Jurkat, Clone E6-1 (cell line): ENCODE data around the gene TECPR1.

ENCODE experiments used
- DNase-seq: peaks from one replicate; pipeline ENCODE4 v3.0.0-alpha.2; 2011; ENCODE audit warnings: low read depth, low spot score
- H3K4me3 ChIP-seq: 2 replicates; pipeline ENCODE4 v1.5.1; 2011; ENCODE audit warnings: mild to moderate bottlenecking, low read length, control low read depth, moderate library complexity

TECPR1 gene

DNA sequence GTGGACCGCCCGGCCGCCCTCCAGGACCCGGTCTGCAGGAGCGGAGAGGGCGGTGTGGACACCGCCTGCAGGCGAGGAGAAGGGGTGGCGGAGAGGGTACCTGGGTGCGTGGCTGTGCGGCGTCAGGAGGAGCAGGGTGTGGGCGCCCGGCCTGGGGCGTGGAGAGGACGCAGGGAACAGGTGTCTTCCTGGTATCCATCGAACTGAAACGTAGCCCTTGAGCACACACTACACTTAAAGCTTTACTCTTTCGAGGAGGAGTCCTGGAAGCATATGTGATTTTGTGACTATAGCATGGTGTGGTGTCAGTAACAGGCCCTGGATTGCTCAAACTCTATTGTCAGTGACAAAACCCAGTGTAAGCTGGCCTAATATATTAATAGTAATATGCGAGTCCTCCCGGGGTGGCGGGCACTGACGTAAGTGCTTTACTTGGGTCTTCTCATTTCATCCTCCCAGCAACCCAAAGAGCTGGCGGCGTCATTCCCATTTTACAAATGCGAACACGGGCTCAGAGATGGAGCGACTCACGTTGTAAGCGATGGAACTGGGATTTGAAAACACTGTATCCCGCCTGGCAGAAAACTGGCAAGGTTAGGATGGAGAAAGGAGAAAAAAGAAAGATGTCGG lies 508 bp upstream of the TECPR1 start:
- DNase-seq: no peak
- peak overlapping the region; percentile 87 for H3K4me3 ChIP-seq

DNA sequence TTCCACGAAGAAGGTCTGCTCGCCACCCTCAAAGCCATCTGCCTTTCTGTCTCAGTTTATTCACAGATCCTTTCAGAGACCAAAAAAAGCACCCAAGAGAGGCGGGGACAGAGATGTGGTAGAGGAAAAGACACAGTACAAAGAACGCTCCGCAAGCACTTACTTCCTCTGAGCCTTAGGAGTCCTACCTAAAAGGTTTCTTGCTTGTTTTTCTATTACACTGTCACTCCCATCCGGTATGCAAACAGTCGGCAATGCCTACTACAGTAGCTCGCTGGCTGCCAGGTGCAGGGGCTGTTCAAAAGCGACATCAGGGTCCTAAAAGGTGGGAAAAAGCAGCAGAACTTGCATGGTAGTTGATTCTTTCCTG lies 816 bp downstream of the TECPR1 start:
- DNase-seq: peak; percentile 56

DNA sequence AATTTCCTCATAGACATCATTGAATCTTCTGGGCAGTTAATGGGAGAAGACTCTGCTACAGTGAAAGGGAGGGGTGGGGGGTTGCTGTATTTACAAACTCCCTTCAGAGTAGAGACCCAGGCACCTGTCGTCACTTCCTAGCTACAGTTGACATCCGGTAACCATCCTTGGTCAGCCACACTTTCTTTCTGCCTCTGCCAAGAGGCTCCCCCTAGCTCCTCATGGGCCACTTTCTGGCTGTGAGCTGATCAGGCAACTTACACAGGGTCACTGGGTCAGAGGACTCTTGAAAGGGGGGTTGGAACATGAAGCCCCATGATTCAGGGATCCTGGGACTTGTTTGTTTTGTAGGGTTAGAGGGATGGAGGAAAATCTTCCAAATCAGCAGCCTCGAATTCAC lies 1.2 kb downstream of the TECPR1 start:
- DNase-seq: peak; percentile 67
- H3K4me3 ChIP-seq: peak overlapping the region; percentile 87

More for the DNA sequence above, 816 bp downstream of the TECPR1 start:
- H3K4me3 ChIP-seq: peak overlapping the region; percentile 87

DNA sequence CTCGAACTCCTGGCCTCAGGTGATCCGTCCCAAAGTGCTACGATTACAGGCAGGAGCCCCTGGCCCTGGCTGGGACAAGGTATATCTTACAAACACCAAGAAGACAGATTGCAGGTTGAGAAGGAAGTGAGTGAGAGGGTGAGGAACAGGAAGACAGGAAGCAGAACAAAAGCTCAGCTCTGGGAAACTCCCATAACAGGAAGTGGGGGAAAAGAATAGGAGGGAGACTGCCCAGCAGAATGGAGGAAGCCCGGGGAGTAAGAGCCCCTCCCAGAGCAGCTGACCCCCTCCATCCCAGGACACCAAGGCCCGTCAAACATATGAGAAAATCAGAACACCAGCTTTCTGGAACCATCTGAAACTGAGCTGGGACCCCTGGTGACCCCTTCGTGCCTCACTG lies 2.9 kb downstream of the TECPR1 start:
- H3K4me3 ChIP-seq: no peak overlapping the region
- no peak for DNase-seq

DNA sequence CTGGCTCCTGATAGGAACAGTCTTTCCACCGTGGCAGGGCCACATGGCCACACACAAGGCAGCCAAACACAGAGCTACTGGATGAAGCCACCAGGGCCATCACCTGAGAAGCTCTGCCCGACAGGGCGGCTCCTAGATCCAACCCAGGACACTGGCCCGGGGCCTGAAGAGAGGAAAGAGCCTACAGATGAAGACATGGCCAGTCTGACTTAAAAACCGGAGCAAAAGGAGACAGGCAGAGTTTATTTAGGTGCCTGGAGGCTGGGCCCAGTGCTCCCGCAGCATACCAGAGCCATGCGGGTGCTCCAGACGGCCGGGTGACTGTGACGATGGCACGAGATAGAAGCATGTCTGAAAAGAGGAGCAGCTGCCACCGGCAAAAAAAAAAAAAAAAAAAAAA lies 3.9 kb downstream of the TECPR1 start:
- DNase-seq: no peak
- no peak overlapping the region for H3K4me3 ChIP-seq

DNA sequence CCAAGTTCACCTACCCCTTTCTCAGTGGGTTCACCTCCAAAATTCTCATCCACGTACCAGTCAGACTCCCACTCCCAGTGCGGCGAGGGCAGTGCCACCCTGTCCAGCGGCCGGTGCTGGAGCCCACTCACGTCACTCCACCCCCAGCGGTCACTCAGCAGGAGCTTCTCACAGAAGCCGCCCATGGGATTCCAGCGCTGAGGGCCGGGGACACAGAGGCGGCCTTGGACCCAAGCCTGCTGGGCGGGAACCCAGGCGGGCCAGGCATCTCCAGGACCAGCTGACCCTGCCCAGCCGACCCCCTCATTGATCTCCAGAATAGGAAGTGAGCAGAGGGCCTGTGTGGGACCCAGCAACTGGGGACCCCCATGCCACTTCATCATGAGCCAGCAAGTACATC lies 7.2 kb downstream of the TECPR1 start:
- H3K4me3 ChIP-seq: no peak overlapping the region
- no peak for DNase-seq

DNA sequence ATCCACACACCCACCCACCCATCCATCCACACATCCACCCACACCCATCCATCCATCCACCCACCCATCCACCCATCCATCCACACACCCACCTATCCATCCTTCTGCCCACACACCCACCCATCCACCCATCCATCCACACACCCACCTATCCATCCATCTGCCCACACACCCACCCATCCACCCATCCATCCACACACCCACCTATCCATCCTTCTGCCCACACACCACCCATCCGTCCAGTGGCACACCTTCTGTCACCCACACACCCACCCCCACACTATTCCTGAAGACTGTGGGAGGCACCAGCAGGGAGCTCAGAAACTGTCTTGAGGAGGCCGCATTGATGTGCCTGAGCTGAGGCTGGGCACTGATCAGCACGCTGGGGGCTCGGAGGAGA lies 9.1 kb downstream of the TECPR1 start:
- no peak for DNase-seq

DNA sequence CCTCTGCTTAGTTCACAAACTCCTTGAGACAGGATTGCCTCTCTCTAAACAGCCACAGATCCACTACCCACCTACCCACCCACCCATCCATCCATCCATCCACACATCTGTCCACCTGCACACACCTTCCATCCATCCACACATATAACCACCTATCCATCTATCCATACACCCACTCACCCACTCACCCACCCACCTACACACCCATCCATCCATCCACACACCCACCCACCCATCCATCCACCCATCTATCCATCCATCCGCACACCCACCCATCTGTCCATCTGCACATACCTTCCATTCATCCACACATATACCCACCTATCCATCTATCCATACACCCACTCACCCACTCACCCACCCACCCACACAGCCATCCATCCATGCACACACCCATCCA lies 9.7 kb downstream of the TECPR1 start:
- H3K4me3 ChIP-seq: no peak overlapping the region
- DNase-seq: no peak

More for the DNA sequence above, 9.1 kb downstream of the TECPR1 start:
- H3K4me3 ChIP-seq: no peak overlapping the region

DNA sequence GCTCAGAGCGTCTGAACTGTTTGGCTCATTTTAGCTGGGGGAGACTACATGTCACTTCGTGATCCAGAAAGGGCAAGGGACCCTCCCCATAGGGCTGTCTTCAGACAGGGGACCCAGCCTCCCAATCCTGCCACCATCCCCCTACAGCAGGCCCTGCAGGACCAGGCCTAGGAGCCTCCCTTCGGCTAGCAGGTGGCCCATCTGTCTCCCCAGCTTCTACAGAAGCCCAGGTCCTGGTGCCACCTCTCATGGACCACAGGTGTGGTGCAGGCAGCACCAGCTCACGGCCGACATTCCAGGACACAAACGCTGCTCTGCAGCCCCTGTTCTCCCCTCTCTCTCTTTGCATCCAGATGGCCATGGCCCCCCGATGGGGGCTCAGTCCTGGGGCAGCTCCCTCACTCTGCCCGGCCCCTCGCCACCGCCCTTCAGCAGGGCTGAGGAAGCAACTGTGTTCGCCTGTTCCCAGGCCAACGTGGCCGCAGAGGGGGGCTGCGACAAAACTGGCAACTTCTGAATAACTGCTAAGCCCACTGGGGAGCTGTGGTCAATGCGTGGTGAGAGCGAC lies 10.3 kb downstream of the TECPR1 start:
- DNase-seq: no peak
- no peak overlapping the region for H3K4me3 ChIP-seq

DNA sequence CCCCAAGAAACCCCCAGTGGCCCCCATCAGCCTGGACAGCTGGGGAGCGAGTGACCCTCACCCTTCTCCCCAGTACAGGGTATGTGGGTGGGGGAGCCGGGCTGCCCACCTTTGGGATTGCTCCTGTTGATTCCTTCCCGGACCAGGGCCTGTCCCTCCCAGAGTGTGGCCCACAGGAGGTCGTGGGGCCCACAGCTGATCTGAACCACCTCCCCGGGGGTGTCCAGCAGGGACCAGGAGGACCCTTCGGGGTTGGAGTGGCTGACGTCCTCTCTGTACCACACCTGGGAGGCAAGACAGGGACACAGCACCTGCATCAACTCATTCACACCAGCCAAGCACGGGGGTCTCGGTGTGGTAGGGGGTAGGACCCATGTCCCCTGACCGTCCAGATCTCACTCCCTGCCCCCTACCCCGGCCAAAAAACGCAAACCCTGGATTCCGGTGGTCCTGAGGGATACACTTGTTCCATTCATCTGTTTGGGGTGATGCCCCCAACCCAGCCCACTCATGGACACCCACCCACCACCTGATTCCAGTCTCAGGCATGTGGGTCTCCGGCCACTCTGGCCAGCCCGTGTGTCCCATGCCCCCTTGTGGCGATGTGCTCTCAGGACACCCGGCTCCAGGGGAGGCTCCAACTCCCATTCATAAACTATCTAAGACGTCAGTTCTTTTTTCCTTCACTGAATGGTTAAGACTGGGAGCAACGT lies 10.9 kb downstream of the TECPR1 start:
- H3K4me3 ChIP-seq: no peak overlapping the region
- no peak for DNase-seq

DNA sequence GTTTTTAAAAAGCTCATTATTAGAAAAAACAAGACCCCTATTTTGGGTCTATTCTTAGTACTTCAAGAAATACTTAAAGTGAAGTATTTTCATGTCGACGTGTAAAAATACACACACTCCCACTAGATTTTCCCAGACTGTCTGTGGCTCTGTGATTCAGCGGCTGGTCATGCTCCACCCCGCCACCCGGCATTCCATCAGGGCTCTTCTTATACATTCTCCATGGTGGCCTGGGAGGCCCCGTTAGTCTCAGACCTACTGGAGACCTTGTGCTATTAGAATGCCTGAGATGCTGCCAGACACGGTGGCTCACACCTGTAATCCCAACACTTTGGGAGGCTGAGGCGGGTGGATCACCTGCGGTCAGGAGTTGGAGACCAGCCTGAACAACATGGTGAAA lies 13.1 kb downstream of the TECPR1 start:
- no peak for DNase-seq
- H3K4me3 ChIP-seq: no peak overlapping the region

DNA sequence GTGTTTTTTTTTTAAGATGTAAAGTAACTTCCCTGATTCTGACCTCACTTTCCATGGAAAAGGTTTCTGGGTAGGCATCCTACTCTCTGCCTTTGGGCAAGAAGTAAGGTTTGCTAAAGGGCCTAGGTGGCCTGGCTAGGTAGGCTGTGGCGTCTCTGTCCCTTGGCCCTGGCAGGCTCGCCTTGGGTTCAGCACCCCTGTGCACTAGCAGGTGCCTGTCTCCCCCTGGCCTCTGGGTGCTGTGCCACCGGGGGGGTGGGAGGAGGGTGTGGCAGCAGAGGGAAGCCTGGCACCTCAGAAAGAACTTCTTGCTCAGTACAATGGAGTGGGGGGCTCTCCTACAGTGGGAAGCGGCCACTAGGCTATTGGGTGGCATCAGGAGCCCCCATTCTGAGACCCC lies 14.0 kb downstream of the TECPR1 start:
- no peak for DNase-seq
- H3K4me3 ChIP-seq: no peak overlapping the region

DNA sequence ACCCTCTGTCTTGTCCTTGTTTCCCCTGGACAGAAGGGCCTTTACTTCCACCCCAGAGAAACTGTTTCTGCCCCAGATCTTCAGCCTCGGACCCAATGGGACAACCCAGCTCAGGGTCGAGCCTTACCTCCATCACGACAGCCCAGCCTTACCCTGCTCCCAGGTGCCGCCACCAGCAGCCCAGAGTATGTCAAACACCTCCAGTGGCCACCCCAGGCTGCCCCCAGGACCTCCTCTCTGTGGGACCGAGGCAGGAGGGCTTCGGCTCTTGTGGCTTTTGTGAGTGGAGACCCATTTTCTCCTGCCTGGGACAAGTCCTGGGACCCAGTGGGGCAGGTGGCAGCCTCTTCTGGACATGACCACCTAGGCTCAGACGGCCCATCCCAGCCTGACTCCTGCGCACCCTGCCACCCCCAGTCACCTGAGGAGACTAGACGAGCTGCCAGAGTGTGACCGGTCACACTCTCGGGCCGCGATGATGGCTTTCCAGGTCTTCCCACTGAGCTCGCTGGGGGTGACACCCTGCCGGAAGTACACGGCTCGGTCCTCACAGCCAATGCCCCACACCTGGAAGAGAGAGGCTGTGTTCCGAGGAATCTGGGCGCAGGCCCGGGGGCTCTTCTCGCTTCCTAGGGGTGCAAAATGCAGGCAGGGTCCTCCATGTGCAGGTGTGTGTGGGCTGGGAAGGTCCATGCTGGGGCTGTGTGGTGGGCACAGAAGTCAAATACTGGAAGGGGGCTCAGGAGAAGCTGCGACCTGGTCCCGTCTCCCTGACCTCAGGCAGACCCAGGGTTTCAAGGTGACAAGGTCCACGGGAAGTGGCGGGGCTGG lies 15.5 kb downstream of the TECPR1 start:
- H3K4me3 ChIP-seq: no peak overlapping the region
- DNase-seq: no peak

DNA sequence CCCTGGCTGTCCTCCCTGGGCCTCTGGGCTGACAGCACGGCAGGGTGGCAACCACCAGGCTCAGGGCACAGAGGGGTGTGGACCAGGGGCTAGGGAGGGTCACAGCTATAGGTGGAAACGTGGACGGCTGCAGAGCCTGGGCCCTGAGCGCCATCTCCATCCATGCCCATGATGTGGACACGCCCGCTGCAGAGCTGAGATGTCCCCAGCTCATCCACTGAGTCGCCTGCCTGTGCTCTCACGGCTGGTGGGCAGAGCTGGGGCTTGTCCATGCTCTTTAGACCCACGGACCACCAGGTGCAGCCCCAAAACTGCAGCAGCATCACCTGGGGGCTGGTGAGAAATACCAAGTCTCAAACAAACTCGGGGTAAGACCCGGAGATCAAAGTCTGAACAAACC lies 16.1 kb downstream of the TECPR1 start:
- H3K4me3 ChIP-seq: no peak overlapping the region
- DNase-seq: no peak

DNA sequence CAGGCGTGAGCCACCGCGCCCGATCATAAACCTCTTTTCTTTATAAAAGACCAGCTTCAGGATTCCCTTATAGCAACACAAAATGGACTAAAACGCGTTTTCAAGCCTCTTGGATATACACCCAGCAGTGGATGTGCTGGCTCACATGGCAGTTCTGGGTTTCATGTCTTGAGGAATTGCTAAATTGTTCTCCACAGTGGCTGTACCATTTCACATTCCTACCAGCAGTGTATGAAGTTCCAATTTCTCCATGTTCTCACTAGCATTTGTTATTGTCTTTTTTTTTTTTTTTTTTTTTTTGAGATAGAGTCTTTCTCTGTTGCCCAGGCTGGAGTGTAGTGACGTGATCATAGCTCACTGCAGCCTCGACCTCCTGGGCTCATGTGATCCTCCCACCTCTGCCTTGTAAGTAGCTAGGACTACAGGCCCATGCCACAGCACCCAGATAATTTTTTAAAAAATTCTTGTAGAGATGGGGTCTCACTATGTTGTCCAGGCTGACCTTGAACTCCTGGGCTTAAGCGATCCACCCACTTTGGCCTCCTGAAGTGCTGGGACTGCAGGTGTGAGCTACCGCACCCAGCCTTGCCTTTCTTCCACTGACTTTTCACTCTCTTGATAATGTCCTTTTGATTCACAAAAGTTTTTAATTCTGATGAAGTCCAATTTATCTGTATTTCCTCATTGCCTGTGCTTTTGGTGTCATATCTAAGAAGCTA lies 17.4 kb downstream of the TECPR1 start:
- no peak for DNase-seq
- no peak overlapping the region for H3K4me3 ChIP-seq

DNA sequence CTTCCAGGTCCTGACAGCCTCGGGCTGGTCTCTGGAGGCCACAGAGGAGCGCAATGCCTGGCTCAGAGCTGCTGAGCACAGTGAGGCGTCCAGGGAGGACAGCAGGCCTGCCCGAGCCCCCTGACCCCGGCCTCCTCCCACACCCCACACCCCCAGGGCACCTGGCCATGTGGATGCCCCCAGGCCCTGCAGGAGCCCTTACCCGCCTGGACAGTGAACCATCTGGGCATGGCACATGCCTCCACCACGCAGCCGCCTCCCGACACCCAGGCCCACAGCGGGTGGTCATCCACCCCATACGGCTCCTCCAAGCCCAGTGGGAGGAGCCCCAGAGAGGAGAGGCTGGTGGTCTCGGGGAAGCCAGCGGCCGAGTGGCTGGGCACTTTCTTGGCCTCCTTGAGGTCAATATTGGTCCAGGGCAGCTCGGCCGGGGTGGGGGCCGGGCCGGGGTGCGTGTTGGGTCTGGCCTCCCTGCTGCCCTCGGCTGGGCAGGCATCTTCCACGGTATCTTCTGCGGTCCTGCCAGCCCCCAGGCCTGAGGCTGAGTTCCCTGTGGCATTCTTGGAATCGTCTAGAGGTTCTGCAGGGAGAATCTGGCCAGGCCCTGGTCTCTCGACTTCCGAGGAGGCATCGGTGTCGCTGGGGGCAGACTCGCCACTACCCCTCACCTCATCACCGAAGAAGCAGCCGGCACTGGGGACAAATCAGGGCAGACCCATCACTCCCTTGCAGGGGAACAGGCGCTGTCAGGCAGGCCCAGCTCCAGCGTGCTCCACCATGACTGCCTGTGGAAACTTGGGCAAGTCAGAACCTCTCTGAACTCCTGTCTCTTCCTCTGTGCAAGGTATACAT lies 18.6 kb downstream of the TECPR1 start:
- no peak overlapping the region for H3K4me3 ChIP-seq
- no peak for DNase-seq

DNA sequence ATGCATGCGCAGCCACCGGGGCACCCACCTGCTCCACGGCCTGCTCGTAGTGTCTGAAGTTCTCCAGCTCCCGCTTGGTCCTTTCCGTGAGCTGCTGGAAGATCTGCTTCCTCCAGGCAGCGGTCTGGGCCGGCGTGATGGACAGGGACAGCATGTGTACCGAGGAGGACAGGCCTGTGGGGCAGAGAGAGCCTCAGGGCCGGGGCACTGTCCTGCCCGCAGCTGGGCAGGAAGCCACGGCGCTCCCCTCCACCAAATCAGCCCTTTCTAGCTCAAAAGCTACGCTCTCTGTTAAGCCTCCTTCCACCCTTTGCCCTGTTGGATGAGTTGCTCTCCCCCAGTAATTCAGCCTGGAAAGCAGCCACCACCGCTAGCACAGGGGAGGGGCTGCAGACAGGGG lies 19.2 kb downstream of the TECPR1 start:
- DNase-seq: no peak
- no peak overlapping the region for H3K4me3 ChIP-seq

DNA sequence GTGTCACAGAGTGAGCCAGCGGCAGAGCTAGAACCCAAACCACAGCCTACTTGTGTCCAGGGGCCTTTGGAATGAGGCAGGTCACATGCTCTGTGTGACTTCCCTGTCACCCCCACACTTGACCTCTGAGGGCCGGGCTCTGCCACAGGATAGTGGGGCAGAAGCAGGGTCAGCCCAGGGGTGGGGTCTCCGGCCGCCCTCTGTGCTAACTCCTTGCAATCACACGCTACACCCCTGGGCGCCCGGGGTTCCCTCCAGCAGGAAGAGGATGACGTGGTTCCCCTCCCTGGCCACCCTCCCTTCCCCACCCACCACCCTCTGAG lies 19.8 kb downstream of the TECPR1 start:
- no peak for DNase-seq
- H3K4me3 ChIP-seq: no peak overlapping the region
